ENCODE data around the gene JUND.

DNA sequence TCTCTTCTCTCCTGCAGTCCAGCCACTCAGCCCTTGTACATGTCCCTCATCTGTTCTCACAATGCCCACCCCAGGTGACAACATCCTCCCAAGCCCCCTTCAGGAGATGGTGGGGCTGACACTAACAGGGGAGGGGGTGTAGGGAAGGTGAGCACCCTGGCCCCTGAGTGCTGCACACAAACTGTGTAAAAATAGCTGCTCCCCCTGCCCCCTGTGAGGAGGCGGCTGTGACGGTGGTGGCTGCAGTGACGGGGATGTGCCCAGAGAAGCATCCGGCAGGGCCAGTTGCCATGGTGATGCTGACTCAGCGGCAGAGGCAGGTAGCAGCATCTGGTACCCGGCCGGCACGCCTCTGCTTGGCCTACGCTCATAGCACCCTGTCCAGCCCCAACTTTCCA lies 13.0 kb upstream of the JUND start:
- TF ChIP-seq CTCF (optimal IDR thresholded peaks at IDR 0.05 in 1 of 3, IDR thresholded peaks at IDR 0.05 in 1 of 3, conservative IDR thresholded peaks at IDR 0.05 in 1 of 3; ENCODE audit: extremely low read depth in 1 of 3, insufficient read depth in 2 of 3, low read length in 3 of 3) (no peak), EZH2 (IDR thresholded peaks at IDR 0.05; ENCODE audit: low read length) (no peak)
